WTC11 (cell line): Measurements from ENCODE around the gene ZFP2. TPM values are rescaled to one million over a fixed set of nuclear protein-coding genes. Genes with fewer than 3 reads are reported as not detected.

Experiments used
- ATAC-seq: fragments of 200-7000 bp; cut with Tn5 transposase; 2 replicates; pipeline ENCODE4 v1.10.0; 2021; ENCODE audit warnings: mild to moderate bottlenecking, moderate library complexity
- CTCF ChIA-PET: fragments of 300-600 bp; sonication (Branson Sonifier 250); formaldehyde crosslinking; loops from one replicate; lab custom pipeline; 2021; ENCODE audit warnings: antibody characterized with exemption; lab: Charles Lee
- POLR2A ChIA-PET: fragments of 350-600 bp; sonication (Branson Sonifier 250); formaldehyde crosslinking; loops from one replicate; lab custom pipeline; 2021; ENCODE audit warnings: antibody characterized with exemption; lab: Charles Lee
- DNase-seq: peaks from one replicate; pipeline ENCODE4 v3.0.0; 2021; ENCODE audit warnings: low spot score
- H3K27ac Mint-ChIP-seq: 2 replicates; pipeline ENCODE4 v1.8.0; 2021; ENCODE audit warnings: mixed read lengths
- H3K27me3 Mint-ChIP-seq: 2 replicates; pipeline ENCODE4 v1.8.0; 2021; ENCODE audit warnings: low read depth, mild to moderate bottlenecking, moderate library complexity, mixed read lengths
- H3K36me3 Mint-ChIP-seq: 2 replicates; pipeline ENCODE4 v1.8.0; 2021; ENCODE audit warnings: mixed read lengths
- H3K4me1 Mint-ChIP-seq: 2 replicates; pipeline ENCODE4 v1.8.0; 2022; ENCODE audit warnings: mixed read lengths
- H3K4me3 Mint-ChIP-seq: 2 replicates; pipeline ENCODE4 v1.8.0; 2021; ENCODE audit warnings: mild to moderate bottlenecking, moderate library complexity, mixed read lengths
- H3K9me3 Mint-ChIP-seq: 2 replicates; pipeline ENCODE4 v1.8.0; 2021; ENCODE audit warnings: mixed read lengths
- ATF2 ChIP-seq: sonication (generic); formaldehyde crosslinking; IDR thresholded peaks from 2 replicates; pipeline ENCODE4 v1.8.1; 2022; ENCODE audit warnings: low read depth, missing genetic modification reagents, borderline replicate concordance
- E2F5 ChIP-seq: sonication (generic); formaldehyde crosslinking; IDR thresholded peaks from 2 replicates; pipeline ENCODE4 v1.8.1; 2022; ENCODE audit warnings: mild to moderate bottlenecking, moderate library complexity, missing genetic modification reagents
- EMX1 ChIP-seq: fragments of 250-450 bp; sonication (Bioruptor Pico); IDR thresholded peaks from 2 replicates; pipeline ENCODE4 v1.8.0; 2021; ENCODE audit warnings: mild to moderate bottlenecking
- FOXJ3 ChIP-seq: sonication (generic); formaldehyde crosslinking; IDR thresholded peaks from 2 replicates; pipeline ENCODE4 v1.9.0; 2021; ENCODE audit warnings: missing genetic modification reagents, mild to moderate bottlenecking, borderline replicate concordance
- HMGA2 ChIP-seq: fragments of 250-450 bp; sonication (Bioruptor Pico); IDR thresholded peaks from 2 replicates; pipeline ENCODE4 v1.4.0; 2021; ENCODE audit warnings: mild to moderate bottlenecking, moderate library complexity
- JAZF1 ChIP-seq: fragments of 250-450 bp; sonication (Bioruptor Pico); IDR thresholded peaks from 2 replicates; pipeline ENCODE4 v1.9.0; 2021; ENCODE audit warnings: moderate library complexity, mild to moderate bottlenecking, inconsistent platforms
- MAX ChIP-seq: sonication (generic); formaldehyde crosslinking; IDR thresholded peaks from 2 replicates; pipeline ENCODE4 v1.8.0; 2022; ENCODE audit warnings: mild to moderate bottlenecking, missing genetic modification reagents
- MYBL2 ChIP-seq: sonication (generic); formaldehyde crosslinking; IDR thresholded peaks from 2 replicates; pipeline ENCODE4 v1.8.1; 2023; ENCODE audit warnings: mild to moderate bottlenecking, moderate library complexity, missing genetic modification reagents
- NFE2L1 ChIP-seq: sonication (generic); formaldehyde crosslinking; IDR thresholded peaks from 2 replicates; pipeline ENCODE4 v1.8.1; 2023; ENCODE audit warnings: missing genetic modification reagents
- PREB ChIP-seq: sonication (generic); formaldehyde crosslinking; IDR thresholded peaks from 2 replicates; pipeline ENCODE4 v1.8.1; 2022; ENCODE audit warnings: mild to moderate bottlenecking, missing genetic modification reagents, moderate library complexity, borderline replicate concordance
- SP1 ChIP-seq: sonication (generic); formaldehyde crosslinking; conservative IDR thresholded peaks from 2 replicates; pipeline ENCODE4 v1.8.1; 2022; ENCODE audit warnings: missing genetic modification reagents
- TP53 ChIP-seq: sonication (generic); formaldehyde crosslinking; IDR thresholded peaks from 2 replicates; pipeline ENCODE4 v1.8.1; 2023; ENCODE audit warnings: mild to moderate bottlenecking, missing genetic modification reagents
- ZBTB21 ChIP-seq: sonication (generic); formaldehyde crosslinking; IDR thresholded peaks from 2 replicates; pipeline ENCODE4 v1.8.1; 2023; ENCODE audit warnings: mild to moderate bottlenecking, missing genetic modification reagents, borderline replicate concordance
- ZNF396 ChIP-seq: fragments of 250-450 bp; sonication (Bioruptor Pico); IDR thresholded peaks from 2 replicates; pipeline ENCODE4 v1.8.0; 2021; ENCODE audit warnings: mild to moderate bottlenecking, moderate library complexity, borderline replicate concordance
- ZNF416 ChIP-seq: fragments of 250-450 bp; sonication (Bioruptor Pico); IDR thresholded peaks from 2 replicates; pipeline ENCODE4 v1.9.0; 2021; ENCODE audit warnings: mild to moderate bottlenecking, inconsistent platforms
- total RNA-seq: library from RNA; stranded (reverse); gene quantifications from 3 replicates; pipeline ENCODE4 v1.2.3, GENCODE V29; 2021
- TF ChIP-seq, protein P1 (sequence below): sonication (generic); formaldehyde crosslinking; IDR thresholded peaks from 2 replicates; pipeline ENCODE4 v1.8.0; 2022; ENCODE audit warnings: mild to moderate bottlenecking, missing genetic modification reagents
- TF ChIP-seq, protein P2 (sequence below): sonication (generic); formaldehyde crosslinking; IDR thresholded peaks from 2 replicates; pipeline ENCODE4 v1.8.1; 2022; ENCODE audit warnings: missing genetic modification reagents, borderline replicate concordance
- TF ChIP-seq, protein P3 (sequence below): sonication (generic); formaldehyde crosslinking; IDR thresholded peaks from 2 replicates; pipeline ENCODE4 v1.8.1; 2023; ENCODE audit warnings: mild to moderate bottlenecking, missing genetic modification reagents
- TF ChIP-seq, protein P4 (sequence below): fragments of 250-450 bp; sonication (Bioruptor Pico); IDR thresholded peaks from 2 replicates; pipeline ENCODE4 v1.9.0; 2021; ENCODE audit warnings: mild to moderate bottlenecking
- TF ChIP-seq, protein P5 (sequence below): sonication (generic); formaldehyde crosslinking; IDR thresholded peaks from 2 replicates; pipeline ENCODE4 v1.8.0; 2022; ENCODE audit warnings: mild to moderate bottlenecking, missing genetic modification reagents
- TF ChIP-seq, protein P6 (sequence below): sonication (generic); formaldehyde crosslinking; IDR thresholded peaks from 2 replicates; pipeline ENCODE4 v1.8.1; 2023; ENCODE audit warnings: mild to moderate bottlenecking, missing genetic modification reagents, borderline replicate concordance

ZFP2 gene
- total RNA-seq, 1 experiment from 2014 or later: 1.0 TPM

DNA sequence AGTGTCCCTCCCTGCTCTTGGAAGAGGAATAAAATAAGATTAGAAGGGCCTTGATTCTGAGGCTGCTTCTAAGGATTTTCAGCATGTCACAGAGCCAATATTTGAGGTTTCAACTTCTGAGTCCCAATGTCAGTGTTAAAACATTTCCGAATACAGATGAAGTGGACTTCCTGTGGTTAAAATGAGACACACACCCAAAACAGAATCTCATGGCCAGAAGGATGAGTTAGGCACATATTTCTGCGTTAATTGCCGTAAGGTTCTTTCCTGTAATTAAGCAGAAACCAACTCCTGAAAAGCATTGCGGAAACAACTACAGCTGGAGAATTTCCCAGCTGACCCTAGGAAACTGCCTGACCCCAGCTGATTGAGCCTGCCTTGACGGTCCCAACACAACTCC is 46.4 kb upstream of the ZFP2 start (continued):
- TF ChIP-seq, protein P1, sequence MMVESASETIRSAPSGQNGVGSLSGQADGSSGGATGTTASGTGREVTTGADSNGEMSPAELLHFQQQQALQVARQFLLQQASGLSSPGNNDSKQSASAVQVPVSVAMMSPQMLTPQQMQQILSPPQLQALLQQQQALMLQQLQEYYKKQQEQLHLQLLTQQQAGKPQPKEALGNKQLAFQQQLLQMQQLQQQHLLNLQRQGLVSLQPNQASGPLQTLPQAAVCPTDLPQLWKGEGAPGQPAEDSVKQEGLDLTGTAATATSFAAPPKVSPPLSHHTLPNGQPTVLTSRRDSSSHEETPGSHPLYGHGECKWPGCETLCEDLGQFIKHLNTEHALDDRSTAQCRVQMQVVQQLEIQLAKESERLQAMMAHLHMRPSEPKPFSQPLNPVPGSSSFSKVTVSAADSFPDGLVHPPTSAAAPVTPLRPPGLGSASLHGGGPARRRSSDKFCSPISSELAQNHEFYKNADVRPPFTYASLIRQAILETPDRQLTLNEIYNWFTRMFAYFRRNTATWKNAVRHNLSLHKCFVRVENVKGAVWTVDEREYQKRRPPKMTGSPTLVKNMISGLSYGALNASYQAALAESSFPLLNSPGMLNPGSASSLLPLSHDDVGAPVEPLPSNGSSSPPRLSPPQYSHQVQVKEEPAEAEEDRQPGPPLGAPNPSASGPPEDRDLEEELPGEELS (CRISPR knock-in tag): no peak
- TF ChIP-seq, protein P2, sequence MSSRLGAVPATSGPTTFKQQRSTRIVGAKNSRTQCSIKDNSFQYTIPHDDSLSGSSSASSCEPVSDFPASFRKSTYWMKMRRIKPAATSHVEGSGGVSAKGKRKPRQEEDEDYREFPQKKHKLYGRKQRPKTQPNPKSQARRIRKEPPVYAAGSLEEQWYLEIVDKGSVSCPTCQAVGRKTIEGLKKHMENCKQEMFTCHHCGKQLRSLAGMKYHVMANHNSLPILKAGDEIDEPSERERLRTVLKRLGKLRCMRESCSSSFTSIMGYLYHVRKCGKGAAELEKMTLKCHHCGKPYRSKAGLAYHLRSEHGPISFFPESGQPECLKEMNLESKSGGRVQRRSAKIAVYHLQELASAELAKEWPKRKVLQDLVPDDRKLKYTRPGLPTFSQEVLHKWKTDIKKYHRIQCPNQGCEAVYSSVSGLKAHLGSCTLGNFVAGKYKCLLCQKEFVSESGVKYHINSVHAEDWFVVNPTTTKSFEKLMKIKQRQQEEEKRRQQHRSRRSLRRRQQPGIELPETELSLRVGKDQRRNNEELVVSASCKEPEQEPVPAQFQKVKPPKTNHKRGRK (CRISPR knock-in tag): no peak
- TF ChIP-seq ZBTB21: no peak
- no peak for TF ChIP-seq NFE2L1 (CRISPR knock-in tag)
- TF ChIP-seq EMX1 (CRISPR knock-in tag): no peak
- no peak for TF ChIP-seq FOXJ3 (CRISPR knock-in tag)
- TF ChIP-seq ZNF396: no peak
- no peak for TF ChIP-seq PREB (CRISPR knock-in tag)
- TF ChIP-seq, protein P3, sequence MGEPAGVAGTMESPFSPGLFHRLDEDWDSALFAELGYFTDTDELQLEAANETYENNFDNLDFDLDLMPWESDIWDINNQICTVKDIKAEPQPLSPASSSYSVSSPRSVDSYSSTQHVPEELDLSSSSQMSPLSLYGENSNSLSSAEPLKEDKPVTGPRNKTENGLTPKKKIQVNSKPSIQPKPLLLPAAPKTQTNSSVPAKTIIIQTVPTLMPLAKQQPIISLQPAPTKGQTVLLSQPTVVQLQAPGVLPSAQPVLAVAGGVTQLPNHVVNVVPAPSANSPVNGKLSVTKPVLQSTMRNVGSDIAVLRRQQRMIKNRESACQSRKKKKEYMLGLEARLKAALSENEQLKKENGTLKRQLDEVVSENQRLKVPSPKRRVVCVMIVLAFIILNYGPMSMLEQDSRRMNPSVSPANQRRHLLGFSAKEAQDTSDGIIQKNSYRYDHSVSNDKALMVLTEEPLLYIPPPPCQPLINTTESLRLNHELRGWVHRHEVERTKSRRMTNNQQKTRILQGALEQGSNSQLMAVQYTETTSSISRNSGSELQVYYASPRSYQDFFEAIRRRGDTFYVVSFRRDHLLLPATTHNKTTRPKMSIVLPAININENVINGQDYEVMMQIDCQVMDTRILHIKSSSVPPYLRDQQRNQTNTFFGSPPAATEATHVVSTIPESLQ (CRISPR knock-in tag): no peak

DNA sequence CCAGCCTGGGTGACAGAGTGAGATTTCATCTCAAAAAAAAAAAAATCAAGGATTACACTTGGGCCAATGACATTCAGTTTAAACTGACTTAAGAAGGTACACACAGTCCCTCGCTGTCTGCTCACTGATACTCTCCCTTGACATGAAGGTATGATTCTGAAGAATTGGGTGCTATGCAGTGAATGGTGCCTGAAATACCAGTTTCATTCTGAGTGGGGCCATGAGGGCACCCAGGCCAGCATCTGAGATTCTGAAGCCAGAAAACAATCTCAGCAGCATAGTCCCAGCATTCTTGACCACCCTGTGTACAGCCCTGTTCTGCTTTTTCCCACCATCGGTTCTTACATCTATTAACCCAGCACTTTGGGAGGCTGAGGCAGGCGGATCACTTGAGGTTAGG is 43.8 kb upstream of the ZFP2 start:
- ATAC-seq (no peak), DNase-seq (no peak)
- POLR2A ChIA-PET: no interaction called here
- no peak for TF ChIP-seq SP1
- TF ChIP-seq, protein P4, sequence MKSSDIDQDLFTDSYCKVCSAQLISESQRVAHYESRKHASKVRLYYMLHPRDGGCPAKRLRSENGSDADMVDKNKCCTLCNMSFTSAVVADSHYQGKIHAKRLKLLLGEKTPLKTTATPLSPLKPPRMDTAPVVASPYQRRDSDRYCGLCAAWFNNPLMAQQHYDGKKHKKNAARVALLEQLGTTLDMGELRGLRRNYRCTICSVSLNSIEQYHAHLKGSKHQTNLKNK: no peak
- no peak for TF ChIP-seq TP53 (CRISPR knock-in tag)
- no peak for TF ChIP-seq MYBL2
- TF ChIP-seq ATF2 (CRISPR knock-in tag): no peak
- no peak for TF ChIP-seq MAX (CRISPR knock-in tag)
- no peak for TF ChIP-seq E2F5 (CRISPR knock-in tag)
- TF ChIP-seq HMGA2: no peak
- TF ChIP-seq, protein P5, sequence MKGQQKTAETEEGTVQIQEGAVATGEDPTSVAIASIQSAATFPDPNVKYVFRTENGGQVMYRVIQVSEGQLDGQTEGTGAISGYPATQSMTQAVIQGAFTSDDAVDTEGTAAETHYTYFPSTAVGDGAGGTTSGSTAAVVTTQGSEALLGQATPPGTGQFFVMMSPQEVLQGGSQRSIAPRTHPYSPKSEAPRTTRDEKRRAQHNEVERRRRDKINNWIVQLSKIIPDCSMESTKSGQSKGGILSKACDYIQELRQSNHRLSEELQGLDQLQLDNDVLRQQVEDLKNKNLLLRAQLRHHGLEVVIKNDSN (CRISPR knock-in tag): no peak
- no peak for TF ChIP-seq JAZF1 (CRISPR knock-in tag)
- no peak for TF ChIP-seq ZNF416 (CRISPR knock-in tag)
- TF ChIP-seq, protein P6, sequence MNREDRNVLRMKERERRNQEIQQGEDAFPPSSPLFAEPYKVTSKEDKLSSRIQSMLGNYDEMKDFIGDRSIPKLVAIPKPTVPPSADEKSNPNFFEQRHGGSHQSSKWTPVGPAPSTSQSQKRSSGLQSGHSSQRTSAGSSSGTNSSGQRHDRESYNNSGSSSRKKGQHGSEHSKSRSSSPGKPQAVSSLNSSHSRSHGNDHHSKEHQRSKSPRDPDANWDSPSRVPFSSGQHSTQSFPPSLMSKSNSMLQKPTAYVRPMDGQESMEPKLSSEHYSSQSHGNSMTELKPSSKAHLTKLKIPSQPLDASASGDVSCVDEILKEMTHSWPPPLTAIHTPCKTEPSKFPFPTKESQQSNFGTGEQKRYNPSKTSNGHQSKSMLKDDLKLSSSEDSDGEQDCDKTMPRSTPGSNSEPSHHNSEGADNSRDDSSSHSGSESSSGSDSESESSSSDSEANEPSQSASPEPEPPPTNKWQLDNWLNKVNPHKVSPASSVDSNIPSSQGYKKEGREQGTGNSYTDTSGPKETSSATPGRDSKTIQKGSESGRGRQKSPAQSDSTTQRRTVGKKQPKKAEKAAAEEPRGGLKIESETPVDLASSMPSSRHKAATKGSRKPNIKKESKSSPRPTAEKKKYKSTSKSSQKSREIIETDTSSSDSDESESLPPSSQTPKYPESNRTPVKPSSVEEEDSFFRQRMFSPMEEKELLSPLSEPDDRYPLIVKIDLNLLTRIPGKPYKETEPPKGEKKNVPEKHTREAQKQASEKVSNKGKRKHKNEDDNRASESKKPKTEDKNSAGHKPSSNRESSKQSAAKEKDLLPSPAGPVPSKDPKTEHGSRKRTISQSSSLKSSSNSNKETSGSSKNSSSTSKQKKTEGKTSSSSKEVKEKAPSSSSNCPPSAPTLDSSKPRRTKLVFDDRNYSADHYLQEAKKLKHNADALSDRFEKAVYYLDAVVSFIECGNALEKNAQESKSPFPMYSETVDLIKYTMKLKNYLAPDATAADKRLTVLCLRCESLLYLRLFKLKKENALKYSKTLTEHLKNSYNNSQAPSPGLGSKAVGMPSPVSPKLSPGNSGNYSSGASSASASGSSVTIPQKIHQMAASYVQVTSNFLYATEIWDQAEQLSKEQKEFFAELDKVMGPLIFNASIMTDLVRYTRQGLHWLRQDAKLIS (CRISPR knock-in tag): no peak

More for the DNA sequence above, 43.8 kb upstream of the ZFP2 start:
- Mint-ChIP-seq H3K4me3 (no peak overlapping the region), H3K9me3 (peaks cover 4% of the 10 kb centered on the region), H3K36me3 (no peaks in the 10 kb centered on the region), H3K4me1 (peaks cover 4% of the 10 kb centered on the region), H3K27ac (no peak overlapping the region), H3K27me3 (peaks cover 7% of the 10 kb centered on the region; the same call in 1 of the 2 replicates)
- CTCF ChIA-PET: interaction anchor here (1.1 kb wide), 1 partner anchor 13 kb away, joined by 3 read pairs; no protein-coding TSS in a partner anchor
